Muscle of leg (tissue), 11 donors: Measurements from ENCODE around the gene TIMD4. TPM values are rescaled to one million over a fixed set of nuclear protein-coding genes. Genes with fewer than 3 reads are reported as not detected.

Experiments used
- DNase-seq: peaks from one replicate; pipeline ENCODE4 v3.0.0; 2013
- H3K27ac ChIP-seq: one replicate; pipeline ENCODE4 v1.5.1; 2013; ENCODE audit warnings: mild to moderate bottlenecking, low read length, control low read depth
- H3K27me3 ChIP-seq: one replicate; pipeline ENCODE4 v1.6.1; 2013; ENCODE audit warnings: low read length; ENCODE audit not compliant: control insufficient read depth, insufficient read depth
- H3K36me3 ChIP-seq: one replicate; pipeline ENCODE4 v1.6.1; 2013; ENCODE audit warnings: low read length; ENCODE audit not compliant: control insufficient read depth, insufficient read depth
- H3K4me1 ChIP-seq: one replicate; pipeline ENCODE4 v1.6.1; 2013; ENCODE audit warnings: low read length; ENCODE audit not compliant: control insufficient read depth, insufficient read depth
- H3K4me3 ChIP-seq: one replicate; pipeline ENCODE4 v1.5.1; 2013; ENCODE audit warnings: low read length, control low read depth
- H3K9me3 ChIP-seq: replicated peaks from 2 replicates; pipeline ENCODE4 v1.6.1; 2013; ENCODE audit warnings: low read depth, low read length; ENCODE audit not compliant: control insufficient read depth
- WGBS: methylation state at CpG from one replicate; pipeline ENCODE4 v1.1.5; 2013; ENCODE audit warnings: missing lambda C conversion rate; ENCODE audit not compliant: insufficient coverage; 5-methylcytosine and 5-hydroxymethylcytosine counted together
- polyA plus RNA-seq, 8 donors: library from polyadenylated mRNA; unstranded; fragments of 120-200 nt; gene quantifications; one replicate each; pipeline versions ENCODE4 v1.2.1 to v1.2.3, GENCODE V29; 2013; ENCODE audit warnings: inconsistent platforms in 1 of 8, low replicate concordance in 1 of 8; ENCODE audit not compliant: insufficient read length in 8 of 8, insufficient read depth in 1 of 8
- total RNA-seq: library from RNA; stranded (reverse); fragments of 120-200 nt; gene quantifications from one replicate; pipeline ENCODE4 v1.2.4, GENCODE V29; 2013

TIMD4 gene
- total and polyA plus RNA-seq, 9 donors: 0.84 to 4.1 (median 1.9) TPM

DNA sequence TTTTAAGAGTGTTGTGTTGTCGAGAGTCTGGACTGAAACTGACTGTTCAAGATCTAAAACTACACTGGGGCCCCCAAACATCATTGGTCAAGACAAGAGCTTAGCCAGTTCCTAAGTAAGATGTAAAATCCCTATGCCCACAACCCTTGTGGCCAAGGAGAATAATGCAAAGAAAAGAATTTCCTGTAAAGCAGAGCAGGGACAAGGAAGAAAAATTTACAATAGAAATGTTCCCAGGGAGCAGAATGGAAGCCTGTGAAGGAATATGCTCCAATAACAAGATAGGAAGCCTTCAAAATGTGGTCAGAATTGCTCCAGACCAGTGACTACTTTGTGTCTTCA lies 92.6 kb downstream of the TIMD4 start:
- WGBS: no CpG with 5 or more reads among the region's 1 CpG

More for the DNA sequence above, 92.6 kb downstream of the TIMD4 start:
- Histone ChIP-seq H3K36me3 (no peaks in the 10 kb centered on the region), H3K4me3 (no peak overlapping the region), H3K27ac (no peak overlapping the region), H3K4me1 (no peaks in the 10 kb centered on the region), H3K9me3 (peaks cover 2% of the 10 kb centered on the region), H3K27me3 (no peaks in the 10 kb centered on the region)
- no peak for DNase-seq

Other genes starting within 250 kb of the TIMD4 start
- 0.09 TPM for gene PPP1R2B, start 112.9 kb downstream of the TIMD4 start, total RNA-seq
- gene PPP1R2B, start 112.9 kb downstream of the TIMD4 start, polyA plus RNA-seq: under 1 TPM in 5 of 8 donors, not detected in 3; 0.06 to 0.24 (median 0.11) TPM
- 0.04 TPM for gene HAVCR1, start 95.9 kb upstream of the TIMD4 start, total RNA-seq
- under 1 TPM in 4 of 8 donors, not detected in 4; 0.14 to 0.94 (median 0.23) TPM for gene HAVCR1, start 95.9 kb upstream of the TIMD4 start, polyA plus RNA-seq
- gene HAVCR2, start 145.8 kb upstream of the TIMD4 start, total RNA-seq: 4.3 TPM
- gene HAVCR2, start 145.8 kb upstream of the TIMD4 start, polyA plus RNA-seq: 1 to 10 TPM; 1.5 to 4.2 (median 2.0) TPM
- gene MED7, start 179.6 kb upstream of the TIMD4 start, total RNA-seq: 13.4 TPM
- 10 to 100 TPM in 6 of 8 donors, 1 to 10 TPM in 2; 9.5 to 13.0 (median 12.2) TPM for gene MED7, start 179.6 kb upstream of the TIMD4 start, polyA plus RNA-seq
- not detected for gene GARIN3, start 203.0 kb upstream of the TIMD4 start, total RNA-seq
- not detected for gene GARIN3, start 203.0 kb upstream of the TIMD4 start, polyA plus RNA-seq
- 0.13 TPM for gene ITK, start 217.6 kb upstream of the TIMD4 start, total RNA-seq
- under 1 TPM; 0.08 to 0.54 (median 0.21) TPM for gene ITK, start 217.6 kb upstream of the TIMD4 start, polyA plus RNA-seq